Measurements from ENCODE around the gene SMCR8. TPM values are rescaled to one million over a fixed set of nuclear protein-coding genes. Genes with fewer than 3 reads are reported as not detected.

Gene SMCR8
- total RNA-seq, 4 donors from 2014 or later = 9.2 to 15.7 (median 12.4) TPM

DNA sequence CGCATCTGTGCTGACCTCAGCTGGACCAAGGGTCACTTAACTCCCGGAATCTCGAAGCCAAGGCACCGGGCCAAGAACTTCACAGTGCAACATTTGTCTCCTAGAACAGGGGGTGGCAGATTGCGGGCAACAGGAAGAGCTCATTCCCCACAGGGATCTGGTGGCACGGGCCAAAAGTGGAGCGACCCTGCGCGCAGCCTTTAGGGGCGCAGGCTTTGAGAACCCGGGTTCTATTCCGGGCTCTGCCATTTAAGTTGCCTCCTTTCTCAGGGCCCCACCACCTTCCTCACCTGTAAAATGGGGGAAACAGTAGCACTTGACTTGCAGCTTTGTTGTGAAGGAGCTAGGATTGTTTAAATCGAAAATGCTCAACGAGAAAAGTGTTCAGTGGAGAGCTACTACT lies 47.6 kb downstream of the SMCR8 start:
- TF ChIP-seq, protein P1, sequence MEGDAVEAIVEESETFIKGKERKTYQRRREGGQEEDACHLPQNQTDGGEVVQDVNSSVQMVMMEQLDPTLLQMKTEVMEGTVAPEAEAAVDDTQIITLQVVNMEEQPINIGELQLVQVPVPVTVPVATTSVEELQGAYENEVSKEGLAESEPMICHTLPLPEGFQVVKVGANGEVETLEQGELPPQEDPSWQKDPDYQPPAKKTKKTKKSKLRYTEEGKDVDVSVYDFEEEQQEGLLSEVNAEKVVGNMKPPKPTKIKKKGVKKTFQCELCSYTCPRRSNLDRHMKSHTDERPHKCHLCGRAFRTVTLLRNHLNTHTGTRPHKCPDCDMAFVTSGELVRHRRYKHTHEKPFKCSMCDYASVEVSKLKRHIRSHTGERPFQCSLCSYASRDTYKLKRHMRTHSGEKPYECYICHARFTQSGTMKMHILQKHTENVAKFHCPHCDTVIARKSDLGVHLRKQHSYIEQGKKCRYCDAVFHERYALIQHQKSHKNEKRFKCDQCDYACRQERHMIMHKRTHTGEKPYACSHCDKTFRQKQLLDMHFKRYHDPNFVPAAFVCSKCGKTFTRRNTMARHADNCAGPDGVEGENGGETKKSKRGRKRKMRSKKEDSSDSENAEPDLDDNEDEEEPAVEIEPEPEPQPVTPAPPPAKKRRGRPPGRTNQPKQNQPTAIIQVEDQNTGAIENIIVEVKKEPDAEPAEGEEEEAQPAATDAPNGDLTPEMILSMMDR (IDR thresholded peaks at IDR 0.05 in 4 of 5, conservative IDR thresholded peaks at IDR 0.05 in 1 of 5) = no peak
- TF ChIP-seq POLR2A (IDR thresholded peaks at IDR 0.05) = no peak
- H3K27ac ChIP-seq = peak overlapping the region; percentile 85 to 91 (median 88)
- ATAC-seq = peak; percentile 49 to 55
- H3K4me1 ChIP-seq = peaks cover 12 to 19% of the 10 kb centered on the region in 2 donors
- H3K9me3 ChIP-seq = no peaks in the 10 kb centered on the region
- DNase-seq = peak; percentile 47 to 72
- in situ Hi-C loops (cut with MboI; ENCODE audit: low sequenced_read_pairs in 4 of 4) (no loop called here), intact Hi-C loops (cut with DNase I; ENCODE audit: low total_unique reads) (loop anchor here (1.0 kb wide), 1 partner anchor 47 kb away; the partner anchor contains the start of gene SMCR8)
- no peaks in the 10 kb centered on the region for H3K27me3 ChIP-seq
- H3K4me3 ChIP-seq = peak overlapping the region; percentile 72 to 98 (median 83)
- peaks cover 0 to 7% of the 10 kb centered on the region in 2 donors for H3K36me3 ChIP-seq

DNA sequence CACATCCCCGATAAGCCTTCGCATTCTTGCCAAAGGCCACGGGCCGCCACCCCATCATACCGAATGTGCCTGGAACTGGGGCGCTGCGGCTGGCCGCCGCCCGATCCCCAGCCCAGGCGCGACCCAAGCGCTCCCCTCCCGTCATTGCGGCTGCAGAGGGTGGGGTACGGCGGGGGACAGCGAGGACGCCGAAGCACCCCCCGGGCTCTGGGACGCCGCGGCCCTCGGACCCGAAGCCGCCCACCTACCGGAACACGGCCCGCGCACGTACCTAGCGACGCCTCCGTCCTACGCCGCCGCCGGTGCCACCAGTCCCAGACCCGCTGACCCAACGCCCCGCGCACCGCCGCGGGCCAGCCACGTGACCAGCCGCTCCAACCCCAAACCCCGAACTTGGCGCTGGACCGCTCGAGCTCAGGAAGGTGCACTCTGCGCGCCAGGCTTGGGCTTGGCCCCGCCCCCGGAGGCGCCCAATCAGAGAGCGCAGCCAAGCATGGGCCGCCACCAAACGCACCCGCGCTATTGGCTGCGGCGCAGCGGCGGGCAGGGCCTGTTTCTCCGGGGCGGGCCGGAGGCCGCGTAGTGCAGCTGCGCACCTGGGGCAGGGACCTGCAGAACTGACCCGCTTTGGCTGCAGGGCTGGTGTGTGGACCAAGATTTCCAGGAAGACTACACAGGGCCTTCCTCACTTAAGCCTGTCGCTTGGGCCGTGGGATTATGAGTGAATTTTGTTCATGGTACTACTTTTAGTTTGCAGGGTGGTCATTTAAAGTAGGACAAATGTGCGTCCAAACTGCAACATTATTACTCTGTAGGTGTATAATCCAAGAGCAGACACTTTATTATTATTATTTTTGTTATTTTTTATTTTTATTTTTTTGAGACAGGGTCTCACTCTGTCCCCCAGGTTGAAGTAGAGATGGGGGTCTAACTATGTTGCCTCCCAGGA lies 48.3 kb downstream of the SMCR8 start, which contains the start of gene SHMT1:
SHMT1 (minus strand) TSS at position 450 of the 949 bp plus-strand sequence. CDS start 7,569 bp downstream, outside the sequence.
- Histone ChIP-seq H3K27ac (peak within 1 kb of the TSS; percentile 85 to 91 (median 88)), H3K4me3 (peak within 1 kb of the TSS; percentile 72 to 98 (median 83)), H3K9me3 (no peaks in the 10 kb centered on the region), H3K4me1 (peaks cover 12 to 19% of the 10 kb centered on the region in 2 donors), H3K27me3 (no peaks in the 10 kb centered on the region), H3K36me3 (peaks cover 0 to 7% of the 10 kb centered on the region in 2 donors)
- TF ChIP-seq, protein P1 (IDR thresholded peaks at IDR 0.05 in 4 of 5, conservative IDR thresholded peaks at IDR 0.05 in 1 of 5) = no peak
- peak; percentile 64 to 71 for TF ChIP-seq POLR2A (IDR thresholded peaks at IDR 0.05)
- intact Hi-C loops (cut with DNase I; ENCODE audit: low total_unique reads) (loop anchor here (1.0 kb wide), 1 partner anchor 48 kb away; the partner anchor contains the start of gene SMCR8), in situ Hi-C loops (cut with MboI; ENCODE audit: low sequenced_read_pairs in 4 of 4) (no loop called here)
- DNase-seq (peak; percentile 93 to 95), ATAC-seq (peak; percentile 94 to 95)

DNA sequence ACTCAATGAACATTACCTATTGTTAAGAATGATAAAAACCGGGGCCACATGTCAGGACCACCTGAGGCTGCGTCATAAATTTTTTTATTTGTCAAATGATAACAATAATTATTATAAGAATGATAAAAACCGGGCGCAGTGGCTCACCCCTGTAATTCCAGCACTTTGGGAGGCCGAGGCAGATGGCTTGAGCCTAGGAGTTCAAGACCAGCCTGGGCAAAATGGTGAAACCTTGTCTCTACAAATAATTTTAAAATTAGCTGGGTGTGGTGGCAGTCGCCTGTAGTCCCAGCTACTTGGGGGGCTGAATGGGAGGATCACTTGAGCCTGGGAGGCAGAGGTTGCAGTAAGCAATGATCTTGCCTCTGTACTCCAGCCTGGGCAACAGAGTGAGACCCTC lies 49.1 kb downstream of the SMCR8 start:
- intact Hi-C loops (cut with DNase I; ENCODE audit: low total_unique reads) = no loop called here
- Histone ChIP-seq H3K36me3 (peaks cover 0 to 7% of the 10 kb centered on the region in 2 donors), H3K27me3 (no peaks in the 10 kb centered on the region), H3K4me1 (peaks cover 12 to 19% of the 10 kb centered on the region in 2 donors), H3K4me3 (peak overlapping the region in 1 of 4 donors; percentile 98), H3K27ac (peak overlapping the region in 1 of 4 donors; percentile 89), H3K9me3 (no peaks in the 10 kb centered on the region)
- no peak for DNase-seq
- ATAC-seq = no peak
- TF ChIP-seq, protein P1 (IDR thresholded peaks at IDR 0.05 in 4 of 5, conservative IDR thresholded peaks at IDR 0.05 in 1 of 5) = no peak
- no peak for TF ChIP-seq POLR2A (IDR thresholded peaks at IDR 0.05)
- in situ Hi-C loops (cut with MboI; ENCODE audit: low sequenced_read_pairs in 4 of 4) = no loop called here

DNA sequence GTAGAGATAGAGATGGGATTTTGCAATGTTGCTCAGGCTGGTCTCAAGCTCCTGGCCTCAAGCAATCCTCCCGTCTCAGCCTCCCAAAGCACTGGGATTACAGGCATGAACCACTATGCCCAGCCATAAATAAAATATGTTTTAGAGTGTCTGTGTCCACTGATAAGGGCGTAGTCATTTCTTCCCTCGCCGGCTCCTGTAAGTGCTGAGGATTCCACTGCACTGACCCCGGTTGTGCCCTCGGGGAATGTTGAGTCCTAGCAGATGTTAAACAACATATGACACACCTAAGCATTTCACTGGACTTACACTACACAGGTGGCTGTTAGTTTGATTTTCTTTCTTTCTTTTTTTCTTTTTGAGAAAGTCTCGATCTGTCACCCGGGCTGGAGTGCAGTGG lies 53.9 kb downstream of the SMCR8 start:
- DNase-seq (no peak), ATAC-seq (no peak)
- Histone ChIP-seq H3K4me1 (peaks cover 0 to under 1% of the 10 kb centered on the region in 2 donors), H3K27me3 (no peaks in the 10 kb centered on the region), H3K9me3 (no peaks in the 10 kb centered on the region), H3K27ac (no peak overlapping the region), H3K36me3 (no peaks in the 10 kb centered on the region), H3K4me3 (no peak overlapping the region)
- TF ChIP-seq POLR2A (IDR thresholded peaks at IDR 0.05) = no peak
- TF ChIP-seq, protein P1 (IDR thresholded peaks at IDR 0.05 in 4 of 5, conservative IDR thresholded peaks at IDR 0.05 in 1 of 5) = no peak
- in situ Hi-C loops (cut with MboI; ENCODE audit: low sequenced_read_pairs in 4 of 4) = no loop called here
- intact Hi-C loops (cut with DNase I; ENCODE audit: low total_unique reads) = no loop called here
